PC-9 (cell line): Measurements from ENCODE around the gene TMEM106A. TPM values are rescaled to one million over a fixed set of nuclear protein-coding genes. Genes with fewer than 3 reads are reported as not detected.
"Not testable (repeated sequence)": the region's sequence is repeated elsewhere in the genome, so short reads cannot be mapped to it uniquely, and the experiment has no call there.

Experiments
- BruUV-seq: library from RNA; stranded (reverse); fragments of 400-500 nt; replicated peaks from 2 replicates; lab custom pipeline; 2021; lab: Mats Ljungman, UMichigan
- CTCF ChIA-PET: fragments of 300-600 bp; sonication (Branson Sonifier 250); formaldehyde crosslinking; loops from one replicate; lab custom pipeline; 2022; ENCODE audit warnings: antibody characterized with exemption; lab: Charles Lee
- POLR2A ChIA-PET: fragments of 300-600 bp; sonication (Branson Sonifier 250); formaldehyde crosslinking; loops from one replicate; lab custom pipeline; 2022; ENCODE audit warnings: antibody characterized with exemption; ENCODE audit not compliant: unreplicated experiment; lab: Charles Lee
- DNase-seq, 2 experiments: peaks; one replicate each; pipeline versions ENCODE4 v3.0.0 to v3.0.0-alpha.2; 2015 to 2022; ENCODE audit warnings: mixed read lengths in 1 of 2
- H2AFZ ChIP-seq: fragments of 200-600 bp; sonication (generic); 2 replicates; pipeline ENCODE4 v1.8.1; 2017; ENCODE audit warnings: antibody characterized with exemption
- H3F3A ChIP-seq: fragments of 200-600 bp; sonication (generic); 2 replicates; pipeline ENCODE4 v1.8.1; 2017; ENCODE audit warnings: antibody characterized with exemption, mild to moderate bottlenecking, low read depth; ENCODE audit not compliant: insufficient read depth
- H3K27ac ChIP-seq: fragments of 200-600 bp; sonication (generic); 2 replicates; pipeline ENCODE4 v1.6.1; 2016; ENCODE audit warnings: mixed run types
- H3K27me3 ChIP-seq: fragments of 200-600 bp; sonication (generic); 2 replicates; pipeline ENCODE4 v1.6.1; 2016; ENCODE audit warnings: low read depth, mixed run types; ENCODE audit not compliant: insufficient read depth
- H3K36me3 ChIP-seq: fragments of 200-600 bp; sonication (generic); 2 replicates; pipeline ENCODE4 v1.6.1; 2016; ENCODE audit warnings: low read depth, mixed run types
- H3K4me1 ChIP-seq: fragments of 200-600 bp; sonication (generic); replicated peaks from 2 replicates; pipeline ENCODE4 v1.6.1; 2016; ENCODE audit warnings: mixed run types; ENCODE audit not compliant: insufficient read depth
- H3K4me2 ChIP-seq: fragments of 200-600 bp; sonication (generic); 2 replicates; pipeline ENCODE4 v1.6.1; 2017; ENCODE audit warnings: mixed run types
- H3K4me3 ChIP-seq: fragments of 200-600 bp; sonication (generic); 2 replicates; pipeline ENCODE4 v1.6.1; 2016; ENCODE audit warnings: mixed run types
- H3K79me2 ChIP-seq: fragments of 200-600 bp; sonication (generic); 2 replicates; pipeline ENCODE4 v1.6.1; 2017; ENCODE audit warnings: low read depth, mixed run types
- H3K9me2 ChIP-seq: fragments of 200-600 bp; sonication (generic); 2 replicates; pipeline ENCODE4 v1.8.1; 2017; ENCODE audit warnings: mild to moderate bottlenecking; ENCODE audit not compliant: insufficient read depth
- H3K9me3 ChIP-seq: fragments of 200-600 bp; sonication (generic); 2 replicates; pipeline ENCODE4 v1.8.1; 2016; ENCODE audit warnings: low read depth; ENCODE audit not compliant: insufficient read depth
- H4K20me1 ChIP-seq: fragments of 200-600 bp; sonication (generic); 2 replicates; pipeline ENCODE4 v1.8.1; 2017; ENCODE audit not compliant: insufficient read depth
- CTCF ChIP-seq: fragments of 200-600 bp; sonication (generic); conservative IDR thresholded peaks from 2 replicates; pipeline ENCODE4 v1.6.1; 2017; ENCODE audit warnings: mixed run types, antibody characterized with exemption, mild to moderate bottlenecking, moderate library complexity
- EZH2 ChIP-seq: fragments of 200-600 bp; sonication (generic); IDR thresholded peaks from 2 replicates; pipeline ENCODE4 v1.8.0; 2017; ENCODE audit warnings: antibody characterized with exemption, low read depth
- intact Hi-C: fragments of 100-400 bp; cut with micrococcal nuclease; formaldehyde crosslinking; loops from one replicate; pipeline ENCODE4 v1.10.0; 2022; ENCODE audit not compliant: unreplicated experiment
- total RNA-seq: library from RNA; stranded (reverse); gene quantifications from 2 replicates; pipeline ENCODE4 v1.2.3, GENCODE V29; 2021

TMEM106A gene
- total RNA-seq, 1 experiment from 2014 or later: 8.3 TPM

- ChIA-PET POLR2A (interaction anchor here (0.7 kb wide), 1 partner anchor 135 kb away, joined by 3 read pairs; no protein-coding TSS in a partner anchor), CTCF (no interaction called here)
- intact Hi-C loops: no loop called here
- H3K4me1 ChIP-seq: no peaks in the 10 kb centered on the region
- peaks cover 9% of the 10 kb centered on the region; the same call in 1 of the 2 replicates for H3F3A ChIP-seq
- no TSS peak for BruUV-seq
- TF ChIP-seq CTCF (no peak), EZH2 (no peak)
- H2AFZ ChIP-seq: no peak overlapping the region
- no peaks in the 10 kb centered on the region for H3K79me2 ChIP-seq
- no peaks in the 10 kb centered on the region for H3K9me2 ChIP-seq
- H3K4me3 ChIP-seq: no peak overlapping the region
- H3K4me2 ChIP-seq: no peak overlapping the region
- no peak overlapping the region for H3K27ac ChIP-seq
- no peaks in the 10 kb centered on the region for H3K27me3 ChIP-seq
- H3K36me3 ChIP-seq: peaks cover 11% of the 10 kb centered on the region
- no peaks in the 10 kb centered on the region for H3K9me3 ChIP-seq
- H4K20me1 ChIP-seq: peaks cover 8% of the 10 kb centered on the region
- no peak for DNase-seq
Observed at GRCh38 chr17:43183921-43184320, 27.8 kb upstream of the TMEM106A start.

- H3K9me2 ChIP-seq, POLR2A ChIA-PET, CTCF ChIA-PET, H4K20me1 ChIP-seq, H3K79me2 ChIP-seq, H3K27me3 ChIP-seq, intact Hi-C loops, BruUV-seq, H3K9me3 ChIP-seq, H2AFZ ChIP-seq, H3K27ac ChIP-seq, H3K4me1 ChIP-seq, H3K4me2 ChIP-seq, H3K4me3 ChIP-seq, DNase-seq: not testable (repeated sequence)
- Histone ChIP-seq H3F3A (peaks cover 11% of the 10 kb centered on the region; the same call in 1 of the 2 replicates), H3K36me3 (peaks cover 27% of the 10 kb centered on the region)
Observed at GRCh38 chr17:43186656-43187055, 25.0 kb upstream of the TMEM106A start.

GRCh38 chr17:43193251-43193650 lies 18.4 kb upstream of the TMEM106A start:
- peaks cover 56% of the 10 kb centered on the region for H3K36me3 ChIP-seq
- H3K4me3 ChIP-seq: no peak overlapping the region
- no peak overlapping the region for H3K4me2 ChIP-seq
- no peaks in the 10 kb centered on the region for H3K4me1 ChIP-seq
- BruUV-seq: no TSS peak
- no peak overlapping the region for H2AFZ ChIP-seq
- H3K9me2 ChIP-seq: no peaks in the 10 kb centered on the region
- TF ChIP-seq CTCF: no peak
- TF ChIP-seq EZH2: no peak
- H3K27ac ChIP-seq: no peak overlapping the region
- H3K9me3 ChIP-seq: no peaks in the 10 kb centered on the region
- H3K79me2 ChIP-seq: no peaks in the 10 kb centered on the region
- POLR2A ChIA-PET: interaction anchor here (0.6 kb wide), 1 partner anchor 18 kb away, joined by 5 read pairs; the partner anchor contains the start of gene TMEM106A
- intact Hi-C loops: no loop called here
- peaks cover 4% of the 10 kb centered on the region; the same call in 1 of the 2 replicates for H4K20me1 ChIP-seq
- CTCF ChIA-PET: no interaction called here
- no peaks in the 10 kb centered on the region for H3K27me3 ChIP-seq
- DNase-seq: no peak
- peaks cover 15% of the 10 kb centered on the region; the same call in 1 of the 2 replicates for H3F3A ChIP-seq

- Histone ChIP-seq H3K27me3 (no peaks in the 10 kb centered on the region), H3K79me2 (no peaks in the 10 kb centered on the region), H3K9me3 (no peaks in the 10 kb centered on the region), H3F3A (peaks cover 13% of the 10 kb centered on the region; the same call in 1 of the 2 replicates), H4K20me1 (no peaks in the 10 kb centered on the region), H3K9me2 (no peaks in the 10 kb centered on the region), H2AFZ (no peak overlapping the region), H3K27ac (no peak overlapping the region), H3K4me1 (peaks cover 9% of the 10 kb centered on the region), H3K36me3 (peaks cover 42% of the 10 kb centered on the region; the same call in 1 of the 2 replicates), H3K4me3 (no peak overlapping the region), H3K4me2 (no peak overlapping the region)
- no peak for DNase-seq
- no TSS peak for BruUV-seq
- intact Hi-C loops: no loop called here
- ChIA-PET CTCF (no interaction called here), POLR2A (interaction anchor here (0.6 kb wide), 2 partner anchors 28 to 181 kb away, joined by 4 to 8 read pairs; no protein-coding TSS in a partner anchor)
- no peak for TF ChIP-seq EZH2
Observed at GRCh38 chr17:43199633-43200032, 12.0 kb upstream of the TMEM106A start.
